ENCODE data around the gene AMDHD1. TPM values are rescaled to one million over a fixed set of nuclear protein-coding genes. Genes with fewer than 3 reads are reported as not detected.
A peak's percentile ranks its signal among the peaks of the same experiment; 100 is the strongest.

Gene AMDHD1
- total RNA-seq, 1 experiment from 2014 or later, result 1.6 TPM

DNA sequence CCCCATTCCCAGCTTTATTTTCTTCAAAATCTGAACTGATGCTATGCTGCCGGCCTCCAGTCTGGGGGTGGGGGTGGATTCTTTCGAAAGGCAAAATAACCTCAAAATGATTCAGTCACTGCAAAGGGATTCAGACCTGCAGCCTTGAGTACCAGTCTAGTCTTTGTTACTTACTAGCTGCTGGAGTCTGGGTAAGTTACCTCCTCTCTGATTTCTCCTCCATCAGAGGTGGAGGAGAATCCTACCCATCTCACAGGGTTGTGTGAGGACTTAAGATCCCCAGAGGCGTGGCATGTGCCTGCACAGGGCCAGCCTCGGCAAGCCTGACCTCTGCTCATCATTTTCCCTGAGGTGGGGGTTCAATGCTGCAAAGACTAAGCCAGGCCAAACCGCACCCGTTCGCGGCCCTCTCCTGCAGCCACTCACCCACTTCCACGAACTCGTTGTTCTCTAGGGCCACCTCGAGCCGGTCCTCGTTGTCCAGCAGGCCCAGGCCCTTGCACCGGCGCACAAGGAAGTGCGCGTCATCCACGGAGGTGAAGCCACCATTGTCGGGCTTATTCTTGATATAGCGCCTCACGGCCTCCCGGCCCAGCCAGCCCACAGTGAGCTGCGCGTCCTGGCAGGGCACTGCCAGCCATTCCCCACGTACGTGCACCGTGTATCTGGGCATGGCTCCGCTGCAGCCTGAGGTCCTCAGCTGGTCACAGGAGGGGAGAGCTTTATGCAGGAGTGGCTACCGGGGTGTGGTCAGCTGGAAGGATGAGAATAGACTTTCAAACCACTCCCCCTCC is 52.3 kb downstream of the AMDHD1 start:
- no peak for DNase-seq (ENCODE audit: low read depth)

DNA sequence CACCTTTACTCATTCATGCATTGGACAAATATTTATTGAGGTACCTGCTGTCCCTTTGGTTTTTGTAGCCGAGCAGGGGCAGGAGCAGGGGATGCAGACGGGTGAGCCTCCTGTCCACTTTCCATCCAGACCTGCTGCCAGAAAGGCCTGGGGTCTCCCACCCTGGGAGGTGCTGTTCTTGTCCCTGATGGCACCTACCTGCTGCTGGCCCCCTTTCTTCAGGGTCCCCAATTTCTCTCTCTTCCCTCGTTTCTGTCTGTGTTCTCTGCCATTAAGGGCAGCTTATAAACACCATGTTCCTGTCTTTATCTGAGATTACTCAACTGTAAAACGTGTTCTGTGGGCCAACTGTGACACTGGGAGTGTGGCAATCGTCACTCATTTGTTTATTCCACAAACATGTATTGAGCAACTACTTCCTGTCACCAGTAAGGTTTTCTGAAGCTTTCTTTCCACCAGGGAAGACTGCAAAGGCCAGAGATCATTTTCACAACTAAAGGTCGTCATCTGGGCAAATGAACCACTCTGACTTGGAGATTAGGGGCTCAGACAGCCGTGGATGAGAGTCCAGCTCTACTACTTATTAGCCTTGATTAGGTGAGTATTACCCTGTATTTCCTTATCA is 53.0 kb downstream of the AMDHD1 start, which contains the start of gene HAL:
Gene HAL (minus strand): TSS at position 311 of the 625 bp plus-strand sequence. CDS start 434 bp downstream, outside the sequence.
- no peak for DNase-seq (ENCODE audit: low read depth)

DNA sequence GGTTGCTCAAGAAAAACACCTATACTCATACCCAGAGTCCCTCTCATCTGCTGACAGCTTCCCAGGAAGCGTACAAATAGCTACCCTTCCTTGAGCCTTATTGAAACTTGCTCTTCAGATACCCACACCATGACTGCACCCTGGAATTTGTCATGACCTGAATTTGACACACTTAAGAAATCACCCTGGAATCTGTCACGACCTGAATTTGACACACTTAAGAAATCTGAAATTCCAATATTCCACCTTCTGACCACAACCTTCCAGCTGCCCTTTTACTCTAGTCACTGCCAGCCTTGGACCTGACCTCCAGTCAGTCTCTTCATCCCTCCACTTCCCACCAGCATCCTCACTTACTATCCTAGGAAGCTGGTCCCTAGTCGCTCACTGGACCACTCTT is 54.1 kb downstream of the AMDHD1 start:
- DNase-seq (ENCODE audit: low read depth), result no peak

DNA sequence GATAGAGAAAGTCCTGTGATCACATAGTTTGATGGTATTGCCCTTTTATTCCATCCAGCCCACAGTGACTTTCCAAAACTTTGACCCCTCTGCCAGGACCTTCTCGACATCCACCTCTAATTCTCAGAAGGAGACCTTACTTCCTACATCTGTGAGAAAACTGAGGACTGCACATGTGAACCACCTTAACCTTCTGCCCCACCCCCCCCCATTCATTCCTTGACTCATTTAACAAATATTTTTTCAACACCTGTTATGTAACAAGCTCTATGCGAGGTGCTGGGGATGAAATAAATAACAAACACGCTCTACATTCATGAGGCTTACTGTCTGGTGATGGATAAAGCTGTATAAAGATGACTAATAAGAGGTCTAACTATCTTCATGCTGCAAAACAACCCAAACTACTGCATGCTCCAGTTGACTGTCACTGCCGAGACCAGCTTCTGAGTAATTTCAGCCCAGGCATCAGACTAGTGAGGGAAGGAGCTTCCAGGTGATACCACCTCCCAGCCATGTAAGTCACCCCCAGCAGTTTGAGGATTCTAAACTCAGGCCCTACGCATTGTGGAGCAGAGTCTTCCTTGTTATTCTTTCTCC is 54.9 kb downstream of the AMDHD1 start:
- no peak for DNase-seq (ENCODE audit: low read depth)

DNA sequence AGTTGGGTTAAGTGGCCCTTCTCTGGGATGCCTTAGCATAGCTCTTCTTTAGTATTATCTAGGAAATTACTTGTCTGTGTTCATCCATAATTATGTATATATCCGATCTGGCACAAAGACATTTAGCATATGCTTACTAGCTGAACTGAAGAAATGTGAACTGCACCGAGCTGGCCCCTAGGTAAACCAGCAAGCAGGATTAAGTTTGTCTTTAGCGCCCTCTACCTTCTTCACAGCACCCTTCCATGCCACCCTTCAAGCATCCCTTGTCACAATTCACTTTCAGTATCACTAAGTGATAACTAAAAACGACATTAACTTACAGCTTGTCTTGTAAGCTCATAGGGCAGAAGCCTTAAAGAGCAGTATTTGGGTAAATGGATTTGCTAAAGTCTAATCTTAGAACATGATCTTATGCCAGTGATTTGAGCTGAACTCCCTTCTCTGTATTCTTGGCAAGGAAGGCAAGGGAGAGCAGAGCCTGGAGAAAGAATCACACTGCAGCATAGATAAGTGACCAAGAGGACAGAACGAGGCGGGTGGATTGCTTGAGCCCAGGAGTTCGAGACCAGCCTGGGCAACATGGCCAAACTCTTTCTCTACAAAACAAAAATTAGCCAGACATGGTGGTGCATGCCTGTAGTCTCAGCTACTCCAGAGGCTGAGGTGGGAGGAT is 55.6 kb downstream of the AMDHD1 start:
- peak; percentile 54 for DNase-seq (ENCODE audit: low read depth)

DNA sequence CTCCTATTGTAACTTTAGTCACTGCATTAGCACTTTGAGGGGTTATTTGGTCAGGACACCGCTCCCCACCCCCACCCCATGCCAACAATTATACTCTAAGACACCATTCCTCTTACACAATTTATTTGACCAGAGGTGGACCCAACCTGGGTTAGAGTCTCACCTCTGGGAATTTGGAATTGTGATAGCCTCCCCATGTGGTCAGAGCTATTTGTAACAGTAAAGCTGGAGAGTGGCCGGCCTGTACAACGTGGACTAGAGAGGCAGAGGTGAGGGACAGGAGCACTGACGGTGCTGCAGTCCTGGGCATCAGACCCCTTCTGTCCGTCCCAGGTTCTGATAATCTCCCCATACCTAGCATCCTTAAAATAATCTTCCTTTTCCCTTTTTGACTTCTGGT is 56.4 kb downstream of the AMDHD1 start:
- no peak for DNase-seq (ENCODE audit: low read depth)

DNA sequence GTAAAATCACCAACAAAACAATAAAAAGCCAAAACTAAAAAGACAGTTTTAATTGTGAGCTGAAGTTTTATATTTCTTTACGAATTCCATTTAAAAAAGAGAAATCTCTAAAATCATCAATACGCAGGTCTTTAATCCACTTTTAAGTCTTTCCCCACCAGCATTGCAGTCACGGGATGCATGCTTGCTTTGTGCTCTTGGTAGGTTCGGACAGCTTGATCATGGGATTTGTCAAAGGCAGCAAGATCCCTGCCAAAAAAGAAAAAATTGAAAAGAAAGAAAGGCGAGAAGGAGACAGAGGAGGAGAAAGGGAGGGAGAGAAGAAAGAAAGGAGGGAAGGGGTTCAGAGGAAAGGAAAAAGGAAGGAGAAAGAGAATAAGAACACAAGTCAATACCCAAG is 57.7 kb downstream of the AMDHD1 start:
- no peak for DNase-seq (ENCODE audit: low read depth)

DNA sequence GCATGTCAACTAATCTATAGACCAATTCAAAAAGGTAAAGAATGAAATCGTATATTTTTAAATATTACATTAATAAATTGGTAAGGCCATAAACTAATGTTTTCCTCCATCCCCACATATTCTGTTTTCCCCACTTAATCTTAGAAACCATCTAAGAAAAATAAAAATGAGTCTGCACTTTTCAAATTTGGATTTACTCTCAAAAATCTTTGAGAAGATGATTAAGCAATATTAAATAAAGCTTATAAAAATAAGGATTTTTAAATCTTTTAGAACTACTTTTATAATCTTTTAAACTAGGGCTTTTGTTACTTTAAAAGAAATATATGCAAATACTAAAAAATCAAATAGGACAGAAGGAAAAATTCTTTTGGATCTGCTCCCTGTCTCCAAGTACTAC is 63.6 kb downstream of the AMDHD1 start:
- DNase-seq (ENCODE audit: low read depth), result no peak

DNA sequence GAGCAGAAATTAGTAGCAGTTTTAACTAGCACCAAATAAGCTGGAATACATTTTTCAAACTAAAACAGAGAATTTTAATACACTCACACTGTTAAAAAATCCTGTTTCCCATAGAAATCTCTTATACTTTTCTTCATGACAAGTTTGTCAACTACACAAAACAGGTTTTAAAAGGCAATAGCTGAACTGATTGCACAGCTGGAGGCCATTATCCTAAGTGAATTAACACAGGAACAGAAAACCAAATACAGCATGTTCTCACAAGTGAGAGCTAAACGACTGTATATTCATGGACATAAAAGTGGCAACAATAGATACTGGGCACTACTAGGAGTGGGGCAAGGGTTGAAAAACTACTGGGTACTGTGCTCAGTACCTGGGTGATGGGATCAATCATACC is 64.6 kb downstream of the AMDHD1 start:
- no peak for DNase-seq (ENCODE audit: low read depth)

DNA sequence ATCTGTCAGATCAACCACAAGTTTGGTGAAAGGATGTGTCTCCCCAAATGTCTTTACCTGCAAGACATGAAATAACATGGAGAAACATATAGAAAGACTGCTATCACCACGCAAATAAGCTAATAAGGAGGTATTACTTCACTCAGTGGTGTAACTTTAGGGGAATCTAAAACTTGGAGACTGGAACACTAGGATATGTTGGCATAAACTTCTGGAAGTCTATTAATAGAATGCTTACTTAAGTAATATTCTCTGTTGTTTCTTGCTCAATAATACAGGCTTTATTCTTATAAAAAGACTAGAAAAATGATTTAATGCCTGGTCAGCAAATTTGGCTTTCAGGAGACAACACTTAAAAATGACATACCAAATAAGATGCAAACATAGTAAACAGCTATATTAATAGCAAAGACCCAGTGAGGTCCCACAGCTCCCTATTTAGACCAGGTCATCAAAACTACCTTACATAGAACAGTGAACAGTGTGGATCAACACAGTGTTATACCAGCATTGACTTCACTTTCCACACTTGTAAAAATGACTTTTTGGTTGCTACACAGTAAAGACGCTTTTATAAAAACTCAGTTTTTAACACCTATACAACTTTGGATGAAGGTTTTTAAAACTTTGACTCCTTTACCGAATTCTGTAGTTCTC is 71.9 kb downstream of the AMDHD1 start:
- no peak for DNase-seq (ENCODE audit: low read depth)

DNA sequence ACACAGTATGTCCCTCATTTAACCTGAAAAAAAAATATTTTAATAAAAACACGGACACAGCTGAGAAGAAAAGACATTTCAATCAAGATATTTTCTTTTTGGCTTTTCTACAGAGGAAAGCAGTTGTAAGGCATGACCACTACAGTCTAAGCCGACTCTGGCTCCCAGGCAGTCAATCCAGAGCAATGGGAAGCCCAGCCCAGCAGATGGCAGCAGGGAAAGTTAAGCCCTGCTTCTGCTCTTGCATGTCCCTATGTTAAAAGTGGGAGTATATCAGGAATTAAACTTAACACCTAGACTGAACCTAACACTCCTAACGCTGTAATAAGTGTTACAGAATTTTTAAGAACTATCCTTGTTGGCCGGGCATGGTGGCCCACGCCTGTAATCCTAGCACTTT is 72.5 kb downstream of the AMDHD1 start:
- peak; percentile 9 for DNase-seq (ENCODE audit: low read depth)

Other genes starting within 250 kb of the AMDHD1 start
- gene NTN4, start 152.6 kb upstream of the AMDHD1 start, total RNA-seq (2014; rRNA removed; shearing (Covaris generic)), result 1.4 and 3.1 TPM in 2 replicates
- gene SNRPF, start 84.4 kb upstream of the AMDHD1 start, total RNA-seq (2014; rRNA removed; shearing (Covaris generic)), result 23.0 and 29.6 TPM in 2 replicates
- gene CCDC38, start 717 bp upstream of the AMDHD1 start, total RNA-seq (2014; rRNA removed; shearing (Covaris generic)), result not detected in 2 replicates
- gene HAL, start 53.0 kb downstream of the AMDHD1 start, total RNA-seq (2014; rRNA removed; shearing (Covaris generic)), result not detected in 2 replicates
- 43.3 and 49.9 TPM in 2 replicates for gene LTA4H, start 92.3 kb downstream of the AMDHD1 start, total RNA-seq (2014; rRNA removed; shearing (Covaris generic))